ENCODE measurements around the gene TBX4. TPM values are rescaled to one million over a fixed set of nuclear protein-coding genes. Genes with fewer than 3 reads are reported as not detected.

TBX4 gene
- total RNA-seq, 4 donors from 2014 or later, result not detected

DNA sequence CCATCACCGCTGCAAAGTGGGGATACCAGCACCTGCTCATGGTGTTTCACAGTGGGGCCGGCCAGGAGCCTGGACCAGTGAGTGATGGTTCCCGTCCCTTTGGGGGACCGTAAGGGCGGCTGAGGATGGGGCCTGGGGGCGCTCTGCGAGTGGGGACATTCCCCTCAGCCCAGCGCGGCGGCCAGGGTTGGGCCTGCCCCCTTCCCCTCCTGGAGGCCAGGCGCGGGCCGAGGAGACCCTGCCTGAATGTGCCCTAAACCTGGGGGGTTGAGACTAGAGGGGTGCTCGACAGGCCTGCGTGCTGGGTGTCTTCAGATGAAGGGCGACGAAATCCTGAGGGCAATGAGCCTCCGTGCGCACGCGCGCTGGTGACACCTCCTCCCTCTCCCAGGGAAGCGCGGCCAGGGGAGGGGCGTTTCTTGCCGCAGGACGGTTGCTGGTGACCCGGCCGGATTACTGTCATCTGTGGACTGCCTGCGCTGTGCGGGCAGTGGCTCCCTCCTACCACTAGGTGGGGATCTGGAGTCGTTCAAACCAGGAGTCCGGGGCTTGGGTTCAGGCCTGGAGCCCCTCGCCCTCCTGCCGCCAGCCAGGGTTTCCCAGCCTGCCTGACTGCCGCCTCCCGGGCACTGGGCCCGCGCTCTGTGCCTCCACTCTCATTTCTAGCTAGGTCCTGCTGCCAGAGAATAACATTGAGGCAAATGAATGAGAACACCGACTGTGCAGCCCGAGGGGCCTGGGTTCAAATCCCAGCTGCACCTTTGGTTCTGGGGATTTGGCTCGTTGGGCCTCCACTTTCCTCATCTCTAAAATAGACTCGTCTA, 35.5 kb upstream of the TBX4 start:
- Histone ChIP-seq H3K9me3 (no peaks in the 10 kb centered on the region), H3K4me3 (peak overlapping the region; percentile 1 to 40 (median 18)), H3K36me3 (no peaks in the 10 kb centered on the region), H3K27ac (peak overlapping the region in 3 of 4 donors; percentile 22 to 50 (median 31)), H3K4me1 (peaks cover 0 to 7% of the 10 kb centered on the region in 2 donors), H3K27me3 (peaks cover 8 to 13% (median 10%) of the 10 kb centered on the region in 3 donors)
- TF ChIP-seq POLR2A (IDR thresholded peaks at IDR 0.05), result no peak
- TF ChIP-seq, protein P1, sequence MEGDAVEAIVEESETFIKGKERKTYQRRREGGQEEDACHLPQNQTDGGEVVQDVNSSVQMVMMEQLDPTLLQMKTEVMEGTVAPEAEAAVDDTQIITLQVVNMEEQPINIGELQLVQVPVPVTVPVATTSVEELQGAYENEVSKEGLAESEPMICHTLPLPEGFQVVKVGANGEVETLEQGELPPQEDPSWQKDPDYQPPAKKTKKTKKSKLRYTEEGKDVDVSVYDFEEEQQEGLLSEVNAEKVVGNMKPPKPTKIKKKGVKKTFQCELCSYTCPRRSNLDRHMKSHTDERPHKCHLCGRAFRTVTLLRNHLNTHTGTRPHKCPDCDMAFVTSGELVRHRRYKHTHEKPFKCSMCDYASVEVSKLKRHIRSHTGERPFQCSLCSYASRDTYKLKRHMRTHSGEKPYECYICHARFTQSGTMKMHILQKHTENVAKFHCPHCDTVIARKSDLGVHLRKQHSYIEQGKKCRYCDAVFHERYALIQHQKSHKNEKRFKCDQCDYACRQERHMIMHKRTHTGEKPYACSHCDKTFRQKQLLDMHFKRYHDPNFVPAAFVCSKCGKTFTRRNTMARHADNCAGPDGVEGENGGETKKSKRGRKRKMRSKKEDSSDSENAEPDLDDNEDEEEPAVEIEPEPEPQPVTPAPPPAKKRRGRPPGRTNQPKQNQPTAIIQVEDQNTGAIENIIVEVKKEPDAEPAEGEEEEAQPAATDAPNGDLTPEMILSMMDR (IDR thresholded peaks at IDR 0.05 in 4 of 5, conservative IDR thresholded peaks at IDR 0.05 in 1 of 5), result peak; percentile 61 to 91 (median 85)
- intact Hi-C loops (cut with DNase I; ENCODE audit: low total_unique reads) (loop anchor here (1.0 to 10.0 kb wide), 2 partner anchors 135 to 448 kb away; partner anchors contain the start of gene BRIP1), in situ Hi-C loops (cut with MboI; ENCODE audit: low sequenced_read_pairs in 4 of 4) (no loop called here)
- DNase-seq, result peak; percentile 58 to 75
- peak; percentile 21 to 42 for ATAC-seq

DNA sequence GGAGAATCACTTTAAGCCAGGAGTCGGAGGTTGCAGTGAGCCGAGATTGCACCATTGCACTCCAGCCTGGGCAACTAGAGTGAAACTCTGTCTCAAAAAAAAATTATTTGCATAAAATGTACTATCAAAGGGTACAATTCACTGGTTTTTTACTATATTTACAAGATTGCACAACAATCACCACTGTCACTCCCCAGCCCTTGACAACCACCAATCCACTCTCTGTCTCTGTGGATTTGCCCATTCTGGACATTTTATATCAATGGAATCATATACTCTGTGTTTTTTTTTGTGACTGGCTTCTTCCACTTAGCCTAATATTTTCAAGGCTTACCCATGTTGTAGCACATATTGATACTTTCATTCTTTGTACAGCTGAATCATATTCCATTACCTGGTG, 33.8 kb upstream of the TBX4 start:
- Histone ChIP-seq H3K4me3 (no peak overlapping the region), H3K27me3 (peaks cover 5 to 25% (median 14%) of the 10 kb centered on the region in 3 donors), H3K9me3 (no peaks in the 10 kb centered on the region), H3K27ac (no peak overlapping the region), H3K4me1 (peaks cover 0 to 2% of the 10 kb centered on the region in 2 donors), H3K36me3 (no peaks in the 10 kb centered on the region)
- intact Hi-C loops (cut with DNase I; ENCODE audit: low total_unique reads), result loop anchor here (10.0 kb wide), 1 partner anchor 446 kb away; the partner anchor contains the start of gene BRIP1
- in situ Hi-C loops (cut with MboI; ENCODE audit: low sequenced_read_pairs in 4 of 4), result no loop called here
- TF ChIP-seq, protein P1 (IDR thresholded peaks at IDR 0.05 in 4 of 5, conservative IDR thresholded peaks at IDR 0.05 in 1 of 5), result no peak
- TF ChIP-seq POLR2A (IDR thresholded peaks at IDR 0.05), result no peak
- DNase-seq, result no peak
- no peak for ATAC-seq

DNA sequence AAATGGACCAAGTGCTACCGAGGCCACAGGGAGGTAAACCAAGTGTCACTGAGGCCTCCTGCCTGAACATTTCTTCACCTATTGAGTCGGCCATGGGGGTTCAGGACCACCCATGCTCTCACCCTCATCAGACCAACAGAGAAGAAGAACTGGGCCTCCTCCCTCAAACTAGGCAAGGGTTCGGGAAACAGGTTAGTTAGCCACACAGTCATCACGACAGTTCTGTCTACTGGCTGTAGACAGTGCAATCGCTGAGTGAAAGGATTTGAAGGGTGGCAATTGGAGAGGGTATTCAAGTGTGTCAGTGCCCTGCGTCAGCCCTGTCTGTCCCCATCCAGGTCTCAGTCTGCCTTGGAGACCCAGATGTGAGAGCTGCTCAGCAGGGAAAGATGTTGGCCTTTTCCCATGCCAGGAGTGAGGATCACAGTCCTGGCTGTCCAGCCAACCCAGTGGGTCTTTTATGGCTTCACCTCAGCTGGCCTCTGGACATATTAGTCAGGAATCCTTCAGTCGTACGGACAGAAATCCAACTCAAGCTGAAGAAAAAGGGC, 32.7 kb upstream of the TBX4 start:
- in situ Hi-C loops (cut with MboI; ENCODE audit: low sequenced_read_pairs in 4 of 4) (loop anchor here in 2 of 4 donors (10.0 kb wide), 1 partner anchor 415 kb away; no protein-coding TSS in a partner anchor), intact Hi-C loops (cut with DNase I; ENCODE audit: low total_unique reads) (loop anchor here (10.0 kb wide), 1 partner anchor 445 kb away; the partner anchor contains the start of gene BRIP1)
- H3K36me3 ChIP-seq, result no peaks in the 10 kb centered on the region
- no peak overlapping the region for H3K27ac ChIP-seq
- TF ChIP-seq, protein P1 (IDR thresholded peaks at IDR 0.05 in 4 of 5, conservative IDR thresholded peaks at IDR 0.05 in 1 of 5), result no peak
- no peak for TF ChIP-seq POLR2A (IDR thresholded peaks at IDR 0.05)
- no peak for DNase-seq
- H3K4me3 ChIP-seq, result no peak overlapping the region
- no peaks in the 10 kb centered on the region for H3K9me3 ChIP-seq
- peaks cover 0 to 2% of the 10 kb centered on the region in 2 donors for H3K4me1 ChIP-seq
- ATAC-seq, result no peak
- H3K27me3 ChIP-seq, result peaks cover 5 to 26% (median 16%) of the 10 kb centered on the region in 3 donors

DNA sequence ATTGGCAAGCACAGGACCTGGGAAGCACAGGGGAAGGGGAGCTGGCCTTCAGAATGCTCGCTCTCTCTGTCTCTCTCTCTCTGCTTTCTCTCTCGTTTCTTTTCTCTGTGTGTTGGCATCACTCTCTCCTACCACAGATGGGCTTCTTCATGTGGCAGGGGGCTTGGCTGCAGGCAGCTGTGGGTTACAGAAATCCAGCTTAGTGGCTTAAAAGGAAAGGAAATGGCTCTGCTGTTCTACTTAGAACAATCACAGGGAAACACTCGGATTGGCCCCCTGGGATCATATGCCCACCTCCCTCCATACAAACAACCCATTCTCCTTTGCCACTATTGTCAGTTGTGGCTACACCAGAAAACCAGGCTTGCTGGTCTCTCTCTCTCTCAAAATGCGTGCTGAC, 32.2 kb upstream of the TBX4 start:
- H3K36me3 ChIP-seq, result no peaks in the 10 kb centered on the region
- no peak for TF ChIP-seq POLR2A (IDR thresholded peaks at IDR 0.05)
- TF ChIP-seq, protein P1 (IDR thresholded peaks at IDR 0.05 in 4 of 5, conservative IDR thresholded peaks at IDR 0.05 in 1 of 5), result no peak
- intact Hi-C loops (cut with DNase I; ENCODE audit: low total_unique reads), result no loop called here
- H3K27ac ChIP-seq, result no peak overlapping the region
- H3K27me3 ChIP-seq, result peaks cover 5 to 26% (median 16%) of the 10 kb centered on the region in 3 donors
- H3K9me3 ChIP-seq, result no peaks in the 10 kb centered on the region
- DNase-seq (no peak), ATAC-seq (no peak)
- peaks cover 0 to 2% of the 10 kb centered on the region in 2 donors for H3K4me1 ChIP-seq
- H3K4me3 ChIP-seq, result no peak overlapping the region
- in situ Hi-C loops (cut with MboI; ENCODE audit: low sequenced_read_pairs in 4 of 4), result loop anchor here in 2 of 4 donors (10.0 kb wide), 1 partner anchor 415 kb away; no protein-coding TSS in a partner anchor

Data from gastrocnemius medialis (tissue), 4 donors.